HepG2 (cell line): ENCODE results near the gene RBP7. TPM values are rescaled to one million over a fixed set of nuclear protein-coding genes. Genes with fewer than 3 reads are reported as not detected.

Source experiments
- KAT7 ChIP-seq: IDR thresholded peaks from 2 replicates; pipeline ENCODE4 v1.6.1; 2018; ENCODE audit warnings: borderline replicate concordance, missing compliant biosample characterization
- MED8 ChIP-seq: sonication (generic); formaldehyde crosslinking; IDR thresholded peaks from 2 replicates; pipeline ENCODE4 v1.8.1; 2023; ENCODE audit warnings: mild to moderate bottlenecking, missing genetic modification reagents; ENCODE audit not compliant: insufficient replicate concordance
- MZF1 ChIP-seq: sonication (generic); formaldehyde crosslinking; IDR thresholded peaks from 2 replicates; pipeline ENCODE4 v1.8.1; 2023; ENCODE audit warnings: mild to moderate bottlenecking, missing genetic modification reagents, borderline replicate concordance
- NCOR1 ChIP-seq: fragments of 200-600 bp; sonication (generic); IDR thresholded peaks from 2 replicates; pipeline ENCODE4 v1.7.0; 2017; ENCODE audit warnings: antibody characterized with exemption, low read length, borderline replicate concordance
- PTBP1 ChIP-seq: fragments of 200-400 bp; formaldehyde crosslinking; IDR thresholded peaks from 2 replicates; pipeline ENCODE4 v1.6.1; 2018; ENCODE audit warnings: low read length, low read depth; ENCODE audit not compliant: poor library complexity, severe bottlenecking
- RBFOX2 ChIP-seq: fragments of 200-400 bp; formaldehyde crosslinking; IDR thresholded peaks from 2 replicates; pipeline ENCODE4 v1.6.1; 2017; ENCODE audit warnings: low read depth, mild to moderate bottlenecking, low read length
- SIX1 ChIP-seq: sonication (generic); formaldehyde crosslinking; IDR thresholded peaks from 2 replicates; pipeline ENCODE4 v1.4.0; 2020; ENCODE audit warnings: missing genetic modification reagents, borderline replicate concordance
- ZNF567 ChIP-seq: sonication (generic); formaldehyde crosslinking; IDR thresholded peaks from 2 replicates; pipeline ENCODE4 v1.8.1; 2023; ENCODE audit warnings: mild to moderate bottlenecking, missing genetic modification reagents, borderline replicate concordance
- ZNF605 ChIP-seq: sonication (generic); formaldehyde crosslinking; IDR thresholded peaks from 2 replicates; pipeline ENCODE4 v1.8.0; 2022; ENCODE audit warnings: mild to moderate bottlenecking, missing genetic modification reagents
- polyA plus RNA-seq, 8 experiments: library from polyadenylated mRNA; depleted of rRNA in 3 of 8; stranded (reverse) in 7 of 8; unstranded in 1 of 8; fragments of >200 nt; fragmentation: Illumina TruSeq in 4 of 8; extraction: Trizol in 4 of 8; gene quantifications; 2 replicates each; pipeline versions ENCODE4 v1.2.1 to v1.2.3, GENCODE V29; 2011 to 2016; ENCODE audit warnings: low read depth in 4 of 8, missing spikeins in 1 of 8, mixed read lengths in 1 of 8; ENCODE audit not compliant: insufficient read depth in 1 of 8
- total RNA-seq, 5 experiments: library from RNA; depleted of rRNA; stranded (reverse); fragments of >200 nt; fragmentation: Illumina TruSeq; extraction: Trizol; gene quantifications; 2 replicates each; pipeline ENCODE4 v1.2.3, GENCODE V29; 2016; ENCODE audit warnings: low read depth in 1 of 5
- TF ChIP-seq, protein P1 (sequence below): sonication (generic); formaldehyde crosslinking; IDR thresholded peaks from 2 replicates; pipeline ENCODE4 v1.8.1; 2023; ENCODE audit warnings: mild to moderate bottlenecking, moderate library complexity, missing genetic modification reagents
- TF ChIP-seq, protein P2 (sequence below): sonication (generic); formaldehyde crosslinking; IDR thresholded peaks from 2 replicates; pipeline ENCODE4 v1.5.1; 2020; ENCODE audit warnings: missing genetic modification reagents, mild to moderate bottlenecking, borderline replicate concordance
- TF ChIP-seq, protein P3 (sequence below): sonication (generic); formaldehyde crosslinking; IDR thresholded peaks from 2 replicates; pipeline ENCODE4 v1.5.0; 2020; ENCODE audit warnings: missing genetic modification reagents

Gene RBP7
- total and polyA plus RNA-seq, 2 of the 13 experiments (the other 11 are each of a cell fraction or from before 2014, with no cell fraction given) = 1.6 to 2.0 TPM

DNA sequence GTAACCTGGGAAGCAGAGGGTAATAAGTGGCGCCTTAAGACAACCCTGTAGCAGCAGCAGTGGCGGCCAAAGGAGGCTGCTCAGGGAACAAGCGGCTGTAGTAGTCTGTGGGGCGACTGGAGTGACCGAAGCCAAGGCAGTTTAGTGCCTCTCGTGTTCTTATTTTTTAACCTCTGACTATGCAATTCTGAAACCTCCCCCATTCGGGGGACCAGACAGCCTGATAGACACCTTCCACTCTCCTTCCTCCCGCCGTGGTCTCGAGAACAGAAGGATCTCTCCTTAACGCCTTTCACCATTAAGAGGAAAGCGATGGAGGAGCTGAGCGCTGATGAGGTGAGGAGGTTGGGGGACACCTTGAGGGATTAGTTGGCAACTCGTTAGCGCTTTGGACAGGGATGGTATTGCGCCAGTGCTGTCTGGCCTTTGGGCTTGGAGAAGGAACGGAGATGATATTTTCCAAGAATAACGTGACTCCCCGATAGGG is 36.4 kb downstream of the RBP7 start (continued):
- TF ChIP-seq, protein P1, sequence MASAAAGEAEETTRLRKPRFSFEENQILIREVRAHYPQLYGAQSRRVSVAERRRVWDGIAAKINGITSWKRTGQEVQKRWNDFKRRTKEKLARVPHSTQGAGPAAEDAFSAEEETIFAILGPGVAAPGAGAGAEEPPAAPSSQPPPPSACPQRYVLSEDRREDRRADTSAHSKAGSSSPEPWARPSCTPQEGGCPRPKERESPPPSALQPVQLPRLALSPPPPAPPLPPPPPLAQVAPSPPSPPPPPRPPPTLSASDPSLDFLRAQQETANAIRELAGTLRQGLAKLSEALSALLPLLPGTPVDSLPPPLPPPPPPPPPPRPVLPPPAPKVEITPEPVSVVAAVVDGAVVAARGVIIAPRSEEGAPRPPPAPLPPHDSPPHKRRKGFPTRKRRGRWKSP = peak; percentile 89
- no peak for TF ChIP-seq PTBP1
- peak; percentile 71 for TF ChIP-seq ZNF605 (CRISPR knock-in tag)
- TF ChIP-seq MED8 (CRISPR knock-in tag) = no peak
- no peak for TF ChIP-seq MZF1
- no peak for TF ChIP-seq KAT7 (CRISPR knock-in tag)
- TF ChIP-seq, protein P2, sequence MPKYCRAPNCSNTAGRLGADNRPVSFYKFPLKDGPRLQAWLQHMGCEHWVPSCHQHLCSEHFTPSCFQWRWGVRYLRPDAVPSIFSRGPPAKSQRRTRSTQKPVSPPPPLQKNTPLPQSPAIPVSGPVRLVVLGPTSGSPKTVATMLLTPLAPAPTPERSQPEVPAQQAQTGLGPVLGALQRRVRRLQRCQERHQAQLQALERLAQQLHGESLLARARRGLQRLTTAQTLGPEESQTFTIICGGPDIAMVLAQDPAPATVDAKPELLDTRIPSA (CRISPR knock-in tag) = no peak
- TF ChIP-seq ZNF567 (CRISPR knock-in tag) = no peak
- no peak for TF ChIP-seq RBFOX2
- TF ChIP-seq, protein P3, sequence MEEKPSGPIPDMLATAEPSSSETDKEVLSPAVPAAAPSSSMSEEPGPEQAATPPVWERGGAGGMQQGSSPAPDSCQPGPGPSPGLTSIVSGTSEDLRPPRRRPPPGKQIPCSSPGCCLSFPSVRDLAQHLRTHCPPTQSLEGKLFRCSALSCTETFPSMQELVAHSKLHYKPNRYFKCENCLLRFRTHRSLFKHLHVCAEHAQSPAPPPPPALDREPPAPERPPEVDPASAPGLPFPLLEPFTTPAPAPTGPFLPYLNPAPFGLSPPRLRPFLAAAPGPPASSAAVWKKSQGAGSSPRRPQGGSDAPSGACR (CRISPR knock-in tag) = no peak
- TF ChIP-seq NCOR1 = no peak
- TF ChIP-seq SIX1 (CRISPR knock-in tag) = no peak
